ENCODE data around the gene DLEU7. TPM values are rescaled to one million over a fixed set of nuclear protein-coding genes. Genes with fewer than 3 reads are reported as not detected.

DLEU7 gene
- polyA plus RNA-seq, 1 experiment, result not detected

GRCh38 chr13:50780201-50781015, 63.1 kb downstream of the DLEU7 start:
- TF ChIP-seq CTCF (IDR thresholded peaks at IDR 0.05; ENCODE audit: insufficient read depth, low read depth, low read length), result no peak
- ChIA-PET CTCF (interaction anchor here (1.0 kb wide), 1 partner anchor 11 kb away, joined by 3 read pairs; no protein-coding TSS in a partner anchor), POLR2A (no interaction called here)
- no peaks in the 10 kb centered on the region for H3K36me3 ChIP-seq (ENCODE audit: control insufficient read depth, insufficient read depth, low read length)
- H3K4me3 ChIP-seq (ENCODE audit: low read depth, low read length), result no peak overlapping the region
- DNase-seq (ENCODE audit: low read depth), result no peak
- H3K27me3 ChIP-seq (ENCODE audit: control insufficient read depth, insufficient read depth, low read length), result peaks cover 5% of the 10 kb centered on the region

- Histone ChIP-seq H3K27me3 (ENCODE audit: control insufficient read depth, insufficient read depth, low read length) (peaks cover 5% of the 10 kb centered on the region), H3K4me3 (ENCODE audit: low read depth, low read length) (no peak overlapping the region), H3K36me3 (ENCODE audit: control insufficient read depth, insufficient read depth, low read length) (no peaks in the 10 kb centered on the region)
- no peak for DNase-seq (ENCODE audit: low read depth)
- ChIA-PET POLR2A (no interaction called here), CTCF (interaction anchor here (1.0 kb wide), 1 partner anchor 10 kb away, joined by 3 read pairs; no protein-coding TSS in a partner anchor)
- TF ChIP-seq CTCF (IDR thresholded peaks at IDR 0.05; ENCODE audit: insufficient read depth, low read depth, low read length), result no peak
Observed at GRCh38 chr13:50779443-50780200, 63.9 kb downstream of the DLEU7 start.

Small RNA genes lying within 50 kb of the gene (small RNA-seq; reads per million reads assigned to genes)
- not detected for gene RNA5SP28 (ENCODE audit: insufficient read length, low read depth, low replicate concordance)

Other genes with a start within 250 kb of the DLEU7 start
- gene RNASEH2B, start 66.1 kb upstream of the DLEU7 start, polyA plus RNA-seq (2011; rRNA removed), result 11.3 and 28.4 TPM in 2 replicates